Keratinocyte (primary cell): ENCODE measurements around the gene GP1BB. TPM values are rescaled to one million over a fixed set of nuclear protein-coding genes. Genes with fewer than 3 reads are reported as not detected.

Experiments used
- DNase-seq: peaks from one replicate; pipeline ENCODE4 v3.0.0-alpha.2; 2011; ENCODE audit warnings: low read depth, missing footprints, low spot score
- FAIRE-seq: peaks from 2 replicates; lab custom pipeline; 2011; peaks lifted over from hg19 to GRCh38; lab: Jason Lieb, UNC
- H2AFZ ChIP-seq: 2 replicates; pipeline ENCODE4 v1.6.0; 2012; ENCODE audit warnings: low read length, control low read depth, inconsistent platforms; ENCODE audit not compliant: control insufficient read depth
- H3K27ac ChIP-seq: 2 replicates; pipeline ENCODE4 v1.5.1; 2011; ENCODE audit warnings: low read length; ENCODE audit not compliant: control insufficient read depth, insufficient read depth
- H3K27me3 ChIP-seq: 3 replicates; pipeline ENCODE4 v1.6.0; 2011; ENCODE audit warnings: low read length; ENCODE audit not compliant: control insufficient read depth, insufficient read depth; ENCODE audit errors: extremely low read depth
- H3K36me3 ChIP-seq, 2 experiments: 2 replicates in 1 of 2; 3 replicates in 1 of 2; pipeline ENCODE4 v1.5.1; 2011; ENCODE audit warnings: low read length in 2 of 2, mild to moderate bottlenecking in 1 of 2; ENCODE audit not compliant: control insufficient read depth in 2 of 2, insufficient read depth in 2 of 2; ENCODE audit errors: extremely low read depth in 1 of 2
- H3K4me1 ChIP-seq: 3 replicates; pipeline ENCODE4 v1.5.1; 2011; ENCODE audit warnings: low read length; ENCODE audit not compliant: control insufficient read depth, insufficient read depth; ENCODE audit errors: extremely low read depth
- H3K4me2 ChIP-seq: 3 replicates; pipeline ENCODE4 v1.6.0; 2011; ENCODE audit warnings: low read depth, low read length; ENCODE audit not compliant: control insufficient read depth, insufficient read depth; ENCODE audit errors: extremely low read depth
- H3K4me3 ChIP-seq, 3 experiments: fragments of 200-600 bp in 1 of 3; sonication (generic) in 1 of 3; 2 replicates in 2 of 3; 3 replicates in 1 of 3; pipeline ENCODE4 v1.5.1; 2011 to 2016; ENCODE audit warnings: low read length in 3 of 3, mild to moderate bottlenecking in 3 of 3, control low read depth in 2 of 3, inconsistent platforms in 1 of 3, low read depth in 1 of 3, mixed read lengths in 1 of 3, mixed run types in 1 of 3, moderate library complexity in 1 of 3; ENCODE audit not compliant: control insufficient read depth in 2 of 3, insufficient read depth in 2 of 3; ENCODE audit errors: extremely low read depth in 1 of 3
- H3K79me2 ChIP-seq: 2 replicates; pipeline ENCODE4 v1.6.0; 2012; ENCODE audit warnings: low read length; ENCODE audit not compliant: control insufficient read depth, insufficient read depth
- H3K9ac ChIP-seq: 3 replicates; pipeline ENCODE4 v1.6.0; 2011; ENCODE audit warnings: low read length; ENCODE audit not compliant: control insufficient read depth, insufficient read depth; ENCODE audit errors: extremely low read depth
- H3K9me1 ChIP-seq: 3 replicates; pipeline ENCODE4 v1.6.0; 2011; ENCODE audit warnings: low read length; ENCODE audit not compliant: control insufficient read depth, insufficient read depth; ENCODE audit errors: extremely low read depth
- H3K9me3 ChIP-seq: 2 replicates; pipeline ENCODE4 v1.5.1; 2012; ENCODE audit warnings: low read depth, low read length; ENCODE audit not compliant: control insufficient read depth
- H4K20me1 ChIP-seq: 3 replicates; pipeline ENCODE4 v1.6.0; 2011; ENCODE audit warnings: low read length; ENCODE audit not compliant: control insufficient read depth, insufficient read depth; ENCODE audit errors: extremely low read depth
- EZH2 ChIP-seq: IDR thresholded peaks from one replicate; pipeline ENCODE4 v1.6.1; 2012; ENCODE audit warnings: inconsistent platforms, mild to moderate bottlenecking, low read length, moderate library complexity
- dilution Hi-C: fragments of 300-500 bp; cut with MboI; formaldehyde crosslinking; loops from one replicate; pipeline ENCODE4 v1.7.0; 2020; ENCODE audit warnings: low sequenced_read_pairs; ENCODE audit not compliant: extremely low pct_ligation_motif_present
- polyA plus RNA-seq, 5 experiments: library from polyadenylated mRNA; depleted of rRNA in 3 of 5; stranded (reverse) in 3 of 5; stranded (forward) in 1 of 5; unstranded in 1 of 5; fragments of >200 nt; gene quantifications; 1 replicate in 1 of 5; 2 replicates in 3 of 5; 3 replicates in 1 of 5; pipeline versions ENCODE4 v1.2.1 to v1.2.3, GENCODE V29; 2011 to 2012; ENCODE audit warnings: missing spikeins in 2 of 5, low read depth in 1 of 5, low replicate concordance in 1 of 5
- TF ChIP-seq, protein P1 (sequence below), 3 experiments: IDR thresholded peaks in 1 of 3; conservative IDR thresholded peaks in 1 of 3; optimal IDR thresholded peaks in 1 of 3; 2 replicates in 2 of 3; 3 replicates in 1 of 3; pipeline versions ENCODE3 to v1.5.1; 2011; ENCODE audit warnings: low read length in 3 of 3, mild to moderate bottlenecking in 3 of 3, moderate library complexity in 2 of 3, control low read depth in 1 of 3, inconsistent platforms in 1 of 3; ENCODE audit not compliant: insufficient read depth in 2 of 3; ENCODE audit errors: extremely low read depth in 1 of 3

The GP1BB gene
- polyA plus RNA-seq, 1 donor (not counting 4 experiments of a cell fraction or from before 2014, with no cell fraction given): 0.05 TPM

DNA sequence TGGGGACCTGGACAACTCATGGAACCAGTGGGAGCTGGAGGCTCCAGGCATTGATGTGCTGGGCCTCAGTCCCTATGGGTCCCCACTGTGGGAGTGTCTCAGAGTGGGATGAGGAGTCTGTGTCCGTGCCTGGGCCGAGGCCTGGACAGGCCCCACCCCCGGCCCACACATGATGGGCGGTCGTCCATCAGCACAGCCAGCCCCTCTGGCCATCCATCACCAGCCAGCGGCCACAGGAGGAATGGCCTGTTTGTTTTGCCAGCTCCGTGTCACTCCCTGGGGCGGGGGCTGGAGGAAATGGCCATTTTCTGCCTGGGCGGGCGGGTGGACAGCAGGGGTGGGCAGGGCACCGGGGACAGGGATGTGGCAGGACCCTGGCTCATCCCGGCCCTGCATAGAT is 24.2 kb downstream of the GP1BB start:
- TF ChIP-seq EZH2: no peak
- TF ChIP-seq, protein P1, sequence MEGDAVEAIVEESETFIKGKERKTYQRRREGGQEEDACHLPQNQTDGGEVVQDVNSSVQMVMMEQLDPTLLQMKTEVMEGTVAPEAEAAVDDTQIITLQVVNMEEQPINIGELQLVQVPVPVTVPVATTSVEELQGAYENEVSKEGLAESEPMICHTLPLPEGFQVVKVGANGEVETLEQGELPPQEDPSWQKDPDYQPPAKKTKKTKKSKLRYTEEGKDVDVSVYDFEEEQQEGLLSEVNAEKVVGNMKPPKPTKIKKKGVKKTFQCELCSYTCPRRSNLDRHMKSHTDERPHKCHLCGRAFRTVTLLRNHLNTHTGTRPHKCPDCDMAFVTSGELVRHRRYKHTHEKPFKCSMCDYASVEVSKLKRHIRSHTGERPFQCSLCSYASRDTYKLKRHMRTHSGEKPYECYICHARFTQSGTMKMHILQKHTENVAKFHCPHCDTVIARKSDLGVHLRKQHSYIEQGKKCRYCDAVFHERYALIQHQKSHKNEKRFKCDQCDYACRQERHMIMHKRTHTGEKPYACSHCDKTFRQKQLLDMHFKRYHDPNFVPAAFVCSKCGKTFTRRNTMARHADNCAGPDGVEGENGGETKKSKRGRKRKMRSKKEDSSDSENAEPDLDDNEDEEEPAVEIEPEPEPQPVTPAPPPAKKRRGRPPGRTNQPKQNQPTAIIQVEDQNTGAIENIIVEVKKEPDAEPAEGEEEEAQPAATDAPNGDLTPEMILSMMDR (optimal IDR thresholded peaks at IDR 0.05 in 1 of 3, IDR thresholded peaks at IDR 0.05 in 1 of 3, conservative IDR thresholded peaks at IDR 0.05 in 1 of 3; ENCODE audit: extremely low read depth in 1 of 3, insufficient read depth in 2 of 3, low read length in 3 of 3): no peak
- no peak for FAIRE-seq
- no peak for DNase-seq
- Histone ChIP-seq H3K9ac (no peak overlapping the region), H3K4me2 (no peak overlapping the region), H3K36me3 (no peaks in the 10 kb centered on the region), H4K20me1 (no peaks in the 10 kb centered on the region), H3K27me3 (peaks cover 6% of the 10 kb centered on the region), H3K4me3 (no peak overlapping the region), H3K27ac (no peak overlapping the region), H2AFZ (no peak overlapping the region), H3K4me1 (no peaks in the 10 kb centered on the region), H3K79me2 (no peaks in the 10 kb centered on the region), H3K9me1 (no peaks in the 10 kb centered on the region), H3K9me3 (no peaks in the 10 kb centered on the region)
- dilution Hi-C loops: no loop called here

DNA sequence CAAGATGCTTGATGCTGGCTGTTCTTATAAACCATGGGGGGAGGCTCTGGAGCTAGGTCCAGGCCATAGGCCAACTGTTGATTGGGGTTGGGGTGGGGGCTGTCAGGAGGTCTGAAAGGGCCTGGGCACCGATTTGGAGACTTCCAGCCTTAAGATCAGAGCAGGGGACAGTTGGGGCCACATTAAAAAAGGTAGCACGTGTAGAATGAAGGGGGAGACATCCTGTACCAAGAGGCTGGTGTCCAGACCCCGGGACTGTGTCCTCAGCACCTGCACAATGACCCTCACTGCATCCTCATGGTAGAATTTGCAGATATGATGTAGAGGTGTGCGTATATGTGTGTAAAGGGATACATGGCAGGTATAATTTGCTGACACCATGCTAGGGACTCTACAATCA is 24.8 kb downstream of the GP1BB start:
- no peak overlapping the region for H3K4me2 ChIP-seq
- no peak overlapping the region for H3K4me3 ChIP-seq
- H3K4me1 ChIP-seq: no peaks in the 10 kb centered on the region
- H3K9me3 ChIP-seq: no peaks in the 10 kb centered on the region
- no peaks in the 10 kb centered on the region for H4K20me1 ChIP-seq
- H3K9ac ChIP-seq: no peak overlapping the region
- dilution Hi-C loops: no loop called here
- H3K36me3 ChIP-seq: no peaks in the 10 kb centered on the region
- peaks cover 6% of the 10 kb centered on the region for H3K27me3 ChIP-seq
- H3K27ac ChIP-seq: no peak overlapping the region
- no peaks in the 10 kb centered on the region for H3K9me1 ChIP-seq
- TF ChIP-seq, protein P1 (optimal IDR thresholded peaks at IDR 0.05 in 1 of 3, IDR thresholded peaks at IDR 0.05 in 1 of 3, conservative IDR thresholded peaks at IDR 0.05 in 1 of 3; ENCODE audit: extremely low read depth in 1 of 3, insufficient read depth in 2 of 3, low read length in 3 of 3): no peak
- no peak overlapping the region for H2AFZ ChIP-seq
- DNase-seq (no peak), FAIRE-seq (no peak)
- H3K79me2 ChIP-seq: no peaks in the 10 kb centered on the region
